HepG2 (cell line): ENCODE measurements around the gene ZPR1. TPM values are rescaled to one million over a fixed set of nuclear protein-coding genes. Genes with fewer than 3 reads are reported as not detected.

Experiments
- ATAC-seq: fragments of 200-7000 bp; cut with Tn5 transposase; 3 replicates; pipeline ENCODE4 v1.9.1; 2020; ENCODE audit warnings: mild to moderate bottlenecking, moderate library complexity
- BruUV-seq: library from RNA; stranded (reverse); fragments of 400-500 nt; replicated peaks from 2 replicates; lab custom pipeline; 2021; lab: Mats Ljungman, UMichigan
- CTCF ChIA-PET: fragments of 300-600 bp; formaldehyde crosslinking; extraction: SDS; loops from one replicate; lab custom pipeline; 2021; ENCODE audit warnings: low total read pairs, inconsistent platforms, low intra/inter-chr PET ratio; lab: Yijun Ruan, JAX
- POLR2A ChIA-PET: fragments of 350-600 bp; sonication (Branson Sonifier 250); formaldehyde crosslinking; loops from one replicate; lab custom pipeline; 2020; ENCODE audit warnings: antibody characterized with exemption, inconsistent platforms; lab: Yijun Ruan, JAX
- DNase-seq: peaks from one replicate; pipeline ENCODE4 v3.0.0-alpha.2; 2015; ENCODE audit warnings: low spot score
- FAIRE-seq: peaks from 3 replicates; lab custom pipeline; 2011; peaks lifted over from hg19 to GRCh38; lab: Jason Lieb, UNC
- H2AFZ ChIP-seq: one replicate; pipeline ENCODE4 v1.6.1; 2011; ENCODE audit warnings: low read length, inconsistent platforms
- H3K27ac ChIP-seq: fragments of 300-600 bp; 3 replicates; pipeline ENCODE4 v1.8.0; 2011; ENCODE audit warnings: mixed run types, mild to moderate bottlenecking, mixed read lengths, low read length, inconsistent platforms; ENCODE audit not compliant: insufficient read depth; ENCODE audit errors: extremely low read length
- H3K27me3 ChIP-seq, 2 experiments: fragments of 200-600 bp in 1 of 2; 2 replicates in 1 of 2; 3 replicates in 1 of 2; pipeline versions ENCODE4 v1.6.0 to v1.8.0; 2011; ENCODE audit warnings: low read length in 2 of 2, mild to moderate bottlenecking in 2 of 2, moderate library complexity in 2 of 2, inconsistent platforms in 1 of 2; ENCODE audit not compliant: insufficient read depth in 2 of 2, control insufficient read depth in 1 of 2
- H3K36me3 ChIP-seq, 2 experiments: fragments of 200-600 bp in 1 of 2; replicated peaks in 1 of 2; 2 replicates in 1 of 2; 3 replicates in 1 of 2; pipeline versions ENCODE4 v1.5.1 to v1.8.0; 2011; ENCODE audit warnings: low read length in 2 of 2, inconsistent platforms in 1 of 2; ENCODE audit not compliant: insufficient read depth in 2 of 2, control insufficient read depth in 1 of 2
- H3K4me1 ChIP-seq: 2 replicates; pipeline ENCODE4 v1.5.1; 2012; ENCODE audit warnings: low read length, inconsistent platforms; ENCODE audit not compliant: insufficient read depth
- H3K4me2 ChIP-seq: 2 replicates; pipeline ENCODE4 v1.6.0; 2011; ENCODE audit warnings: low read depth, low read length, inconsistent platforms
- H3K4me3 ChIP-seq, 3 experiments: fragments of 200-600 bp in 1 of 3; sonication (generic), shearing (Covaris generic) in 1 of 3; replicated peaks in 1 of 3; 2 replicates each; pipeline ENCODE4 v1.5.1; 2011 to 2016; ENCODE audit warnings: low read length in 3 of 3, inconsistent platforms in 2 of 3, low read depth in 2 of 3, mild to moderate bottlenecking in 2 of 3, control low read depth in 1 of 3, mixed read lengths in 1 of 3; ENCODE audit not compliant: insufficient read depth in 1 of 3
- H3K79me2 ChIP-seq: one replicate; pipeline ENCODE4 v1.6.1; 2011; ENCODE audit warnings: low read length, inconsistent platforms; ENCODE audit not compliant: insufficient read depth
- H3K9ac ChIP-seq: 2 replicates; pipeline ENCODE4 v1.6.0; 2011; ENCODE audit warnings: mild to moderate bottlenecking, low read depth, low read length, inconsistent platforms; ENCODE audit not compliant: insufficient read depth
- H3K9me3 ChIP-seq: 2 replicates; pipeline ENCODE4 v1.5.1; 2012; ENCODE audit warnings: mild to moderate bottlenecking, low read length
- H4K20me1 ChIP-seq: 2 replicates; pipeline ENCODE4 v1.6.0; 2011; ENCODE audit warnings: inconsistent platforms, mild to moderate bottlenecking, low read length, moderate library complexity; ENCODE audit not compliant: insufficient read depth
- CBX1 ChIP-seq: IDR thresholded peaks from one replicate; pipeline ENCODE4 v1.6.1; 2016; ENCODE audit warnings: antibody characterized with exemption, low read depth
- DMAP1 ChIP-seq: IDR thresholded peaks from 2 replicates; pipeline ENCODE4 v1.6.1; 2016
- ETV5 ChIP-seq: IDR thresholded peaks from 2 replicates; pipeline ENCODE4 v1.6.1; 2018; ENCODE audit warnings: missing biosample characterization, missing genetic modification reagents, inconsistent platforms, borderline replicate concordance
- GFI1 ChIP-seq: sonication (generic); formaldehyde crosslinking; IDR thresholded peaks from 2 replicates; pipeline ENCODE4 v1.5.0; 2020; ENCODE audit warnings: missing genetic modification reagents, mild to moderate bottlenecking, borderline replicate concordance
- HNF4A ChIP-seq: sonication (generic); formaldehyde crosslinking; IDR thresholded peaks from 2 replicates; pipeline ENCODE4 v1.4.0; 2020; ENCODE audit warnings: missing genetic modification reagents
- KLF11 ChIP-seq: IDR thresholded peaks from 2 replicates; pipeline ENCODE4 v1.6.1; 2016; ENCODE audit warnings: missing compliant biosample characterization
- PHB2 ChIP-seq: fragments of 450-650 bp; IDR thresholded peaks from 2 replicates; pipeline ENCODE4 v1.6.1; 2018; ENCODE audit not compliant: partially characterized antibody
- PITX1 ChIP-seq: sonication (generic); formaldehyde crosslinking; IDR thresholded peaks from 2 replicates; pipeline ENCODE4 v1.5.1; 2020; ENCODE audit warnings: mild to moderate bottlenecking, missing genetic modification reagents
- RARA ChIP-seq: IDR thresholded peaks from 2 replicates; pipeline ENCODE4 v1.6.1; 2016; ENCODE audit warnings: missing genetic modification reagents, missing compliant biosample characterization
- SAFB2 ChIP-seq: sonication (generic); formaldehyde crosslinking; IDR thresholded peaks from 2 replicates; pipeline ENCODE4 v1.5.1; 2020; ENCODE audit warnings: missing genetic modification reagents, low read depth, mild to moderate bottlenecking, borderline replicate concordance
- SRSF1 ChIP-seq: fragments of 200-400 bp; formaldehyde crosslinking; optimal IDR thresholded peaks from 2 replicates; pipeline ENCODE3; 2017; ENCODE audit warnings: mild to moderate bottlenecking, low read depth, low read length, moderate library complexity
- TBP ChIP-seq: sonication (generic); formaldehyde crosslinking; IDR thresholded peaks from 2 replicates; pipeline ENCODE4 v1.5.0; 2020; ENCODE audit warnings: missing genetic modification reagents
- TCF7 ChIP-seq: sonication (generic); IDR thresholded peaks from 2 replicates; pipeline ENCODE4 v1.6.1; 2016; ENCODE audit warnings: antibody characterized with exemption, low read depth
- ZFX ChIP-seq: sonication (generic); formaldehyde crosslinking; IDR thresholded peaks from 2 replicates; pipeline ENCODE4 v1.4.0; 2020; ENCODE audit warnings: mild to moderate bottlenecking, low read depth, missing genetic modification reagents, moderate library complexity
- ZNF121 ChIP-seq: sonication (generic); formaldehyde crosslinking; IDR thresholded peaks from 2 replicates; pipeline ENCODE4 v1.5.0; 2020; ENCODE audit warnings: mild to moderate bottlenecking, missing genetic modification reagents
- ZNF775 ChIP-seq: sonication (generic); formaldehyde crosslinking; IDR thresholded peaks from 2 replicates; pipeline ENCODE4 v1.4.0; 2020; ENCODE audit warnings: missing genetic modification reagents, mild to moderate bottlenecking, moderate library complexity, borderline replicate concordance
- ZNF878 ChIP-seq: sonication (generic); formaldehyde crosslinking; IDR thresholded peaks from 2 replicates; pipeline ENCODE4 v1.8.1; 2023; ENCODE audit warnings: mild to moderate bottlenecking, missing genetic modification reagents, moderate library complexity
- ZSCAN21 ChIP-seq: sonication (generic); formaldehyde crosslinking; IDR thresholded peaks from 2 replicates; pipeline ENCODE4 v1.8.0; 2022; ENCODE audit warnings: mild to moderate bottlenecking, missing genetic modification reagents, moderate library complexity, borderline replicate concordance
- WGBS: methylation state at CpG from one replicate; pipeline ENCODE4 v1.1.6; 2017; ENCODE audit warnings: low lambda C conversion rate; 5-methylcytosine and 5-hydroxymethylcytosine counted together
- in situ Hi-C: cut with HindIII; loops from 2 replicates; pipeline ENCODE4 v1.10.0; 2017; ENCODE audit warnings: low pct_unique_long_range_greater_than_20kb; ENCODE audit not compliant: extremely low pct_ligation_motif_present
- intact Hi-C: fragments of 100-400 bp; cut with micrococcal nuclease; formaldehyde crosslinking; loops from one replicate; pipeline ENCODE4 v1.10.0; 2022; ENCODE audit not compliant: unreplicated experiment
- polyA plus RNA-seq, 8 experiments: library from polyadenylated mRNA; depleted of rRNA in 3 of 8; stranded (reverse) in 7 of 8; unstranded in 1 of 8; fragments of >200 nt; fragmentation: Illumina TruSeq in 4 of 8; extraction: Trizol in 4 of 8; gene quantifications; 2 replicates each; pipeline versions ENCODE4 v1.2.1 to v1.2.3, GENCODE V29; 2011 to 2016; ENCODE audit warnings: low read depth in 4 of 8, missing spikeins in 1 of 8, mixed read lengths in 1 of 8; ENCODE audit not compliant: insufficient read depth in 1 of 8
- total RNA-seq, 5 experiments: library from RNA; depleted of rRNA; stranded (reverse); fragments of >200 nt; fragmentation: Illumina TruSeq; extraction: Trizol; gene quantifications; 2 replicates each; pipeline ENCODE4 v1.2.3, GENCODE V29; 2016; ENCODE audit warnings: low read depth in 1 of 5
- TF ChIP-seq, protein P1 (sequence below): sonication (generic); formaldehyde crosslinking; IDR thresholded peaks from 2 replicates; pipeline ENCODE4 v1.9.0; 2022; ENCODE audit warnings: missing genetic modification reagents, mild to moderate bottlenecking, borderline replicate concordance
- TF ChIP-seq, protein P2 (sequence below): sonication (generic); formaldehyde crosslinking; IDR thresholded peaks from 2 replicates; pipeline ENCODE4 v1.5.1; 2020; ENCODE audit warnings: mild to moderate bottlenecking, missing genetic modification reagents, moderate library complexity

ZPR1 gene
- total and polyA plus RNA-seq, 2 of the 13 experiments (the other 11 are each of a cell fraction or from before 2014, with no cell fraction given): 40.0 to 79.3 TPM

DNA sequence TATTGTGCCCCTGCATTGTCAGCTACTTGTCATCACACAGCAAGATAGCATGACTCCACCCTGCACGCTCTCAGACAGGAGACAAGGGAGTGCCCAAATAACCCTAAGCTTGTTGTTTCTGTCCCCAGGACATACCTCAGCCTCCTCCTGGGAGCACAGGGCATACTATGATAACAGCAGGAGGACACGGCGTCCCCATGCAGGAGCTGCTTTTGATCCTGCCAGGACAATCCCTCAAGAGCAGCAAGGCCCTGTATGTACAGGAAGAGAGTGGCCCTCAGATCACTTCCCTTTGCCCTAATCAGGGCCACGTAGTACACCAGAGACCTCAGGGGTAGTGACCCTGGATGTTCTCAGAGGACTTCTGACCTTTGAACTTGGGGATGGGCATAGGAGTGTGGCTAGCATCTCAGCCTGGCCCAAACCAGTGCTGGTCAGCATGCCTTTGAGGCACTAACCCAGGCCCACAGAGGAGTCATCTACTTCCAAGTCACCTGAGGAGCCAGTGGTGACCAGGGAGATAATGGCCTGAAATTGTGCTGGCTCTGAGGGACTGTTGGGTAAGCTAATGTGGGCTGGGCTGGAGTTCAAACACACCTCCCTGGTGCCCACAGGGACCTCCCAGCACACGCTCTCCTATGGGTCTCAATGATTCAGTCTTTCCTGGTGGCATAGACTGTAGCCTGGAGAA, 26.1 kb upstream of the ZPR1 start:
- peak overlapping the region; percentile 70 for H3K27ac ChIP-seq
- H3K4me2 ChIP-seq: peak overlapping the region; percentile 55
- intact Hi-C loops: no loop called here
- ATAC-seq (peak; percentile 77), DNase-seq (peak; percentile 50), FAIRE-seq (peak; percentile 60)
- H3K36me3 ChIP-seq: no peaks in the 10 kb centered on the region
- H3K27me3 ChIP-seq: no peaks in the 10 kb centered on the region
- H4K20me1 ChIP-seq: no peaks in the 10 kb centered on the region
- H2AFZ ChIP-seq: no peak overlapping the region
- no peak overlapping the region; the same call in 1 of the 2 replicates for H3K9ac ChIP-seq
- H3K79me2 ChIP-seq: no peaks in the 10 kb centered on the region
- CTCF ChIA-PET: no interaction called here
- peaks cover 83% of the 10 kb centered on the region for H3K4me1 ChIP-seq
- H3K9me3 ChIP-seq: no peaks in the 10 kb centered on the region
- WGBS: 33% methylated on average over 3 of the region's 5 CpGs
- POLR2A ChIA-PET: interaction anchor here (2.6 to 4.5 kb wide), 4 partner anchors 12 to 23 kb away, joined by 35 to 105 read pairs (median 45); partner anchors contain the start of genes APOA1, APOA4, APOA5 and APOC3
- no peak overlapping the region; a peak in 1 of 6 replicates for H3K4me3 ChIP-seq
- in situ Hi-C loops: no loop called here
- BruUV-seq: no TSS peak
- no peak for TF ChIP-seq CBX1
- no peak for TF ChIP-seq SAFB2 (CRISPR knock-in tag)
- no peak for TF ChIP-seq ZNF775
- TF ChIP-seq ZFX: peak; percentile 36; the same call in 1 of the 2 replicates
- 0 out of 2 replicates have a peak, but pooled peaks have one; percentile 21 for TF ChIP-seq ZSCAN21 (CRISPR knock-in tag)
- peak; percentile 91 for TF ChIP-seq HNF4A (CRISPR knock-in tag)
- TF ChIP-seq TBP (CRISPR knock-in tag): no peak
- TF ChIP-seq ZNF121: no peak
- 0 out of 2 replicates have a peak, but pooled peaks have one; percentile 31 for TF ChIP-seq DMAP1 (CRISPR knock-in tag)
- TF ChIP-seq, protein P1, sequence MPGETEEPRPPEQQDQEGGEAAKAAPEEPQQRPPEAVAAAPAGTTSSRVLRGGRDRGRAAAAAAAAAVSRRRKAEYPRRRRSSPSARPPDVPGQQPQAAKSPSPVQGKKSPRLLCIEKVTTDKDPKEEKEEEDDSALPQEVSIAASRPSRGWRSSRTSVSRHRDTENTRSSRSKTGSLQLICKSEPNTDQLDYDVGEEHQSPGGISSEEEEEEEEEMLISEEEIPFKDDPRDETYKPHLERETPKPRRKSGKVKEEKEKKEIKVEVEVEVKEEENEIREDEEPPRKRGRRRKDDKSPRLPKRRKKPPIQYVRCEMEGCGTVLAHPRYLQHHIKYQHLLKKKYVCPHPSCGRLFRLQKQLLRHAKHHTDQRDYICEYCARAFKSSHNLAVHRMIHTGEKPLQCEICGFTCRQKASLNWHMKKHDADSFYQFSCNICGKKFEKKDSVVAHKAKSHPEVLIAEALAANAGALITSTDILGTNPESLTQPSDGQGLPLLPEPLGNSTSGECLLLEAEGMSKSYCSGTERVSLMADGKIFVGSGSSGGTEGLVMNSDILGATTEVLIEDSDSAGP: peak; percentile 33; the same call in 1 of the 2 replicates
- peak; percentile 32; the same call in 1 of the 2 replicates for TF ChIP-seq GFI1
- 0 out of 2 replicates have a peak, but pooled peaks have one; percentile 12 for TF ChIP-seq ZNF878 (CRISPR knock-in tag)
- TF ChIP-seq RARA (CRISPR knock-in tag): peak; percentile 78
- TF ChIP-seq, protein P2, sequence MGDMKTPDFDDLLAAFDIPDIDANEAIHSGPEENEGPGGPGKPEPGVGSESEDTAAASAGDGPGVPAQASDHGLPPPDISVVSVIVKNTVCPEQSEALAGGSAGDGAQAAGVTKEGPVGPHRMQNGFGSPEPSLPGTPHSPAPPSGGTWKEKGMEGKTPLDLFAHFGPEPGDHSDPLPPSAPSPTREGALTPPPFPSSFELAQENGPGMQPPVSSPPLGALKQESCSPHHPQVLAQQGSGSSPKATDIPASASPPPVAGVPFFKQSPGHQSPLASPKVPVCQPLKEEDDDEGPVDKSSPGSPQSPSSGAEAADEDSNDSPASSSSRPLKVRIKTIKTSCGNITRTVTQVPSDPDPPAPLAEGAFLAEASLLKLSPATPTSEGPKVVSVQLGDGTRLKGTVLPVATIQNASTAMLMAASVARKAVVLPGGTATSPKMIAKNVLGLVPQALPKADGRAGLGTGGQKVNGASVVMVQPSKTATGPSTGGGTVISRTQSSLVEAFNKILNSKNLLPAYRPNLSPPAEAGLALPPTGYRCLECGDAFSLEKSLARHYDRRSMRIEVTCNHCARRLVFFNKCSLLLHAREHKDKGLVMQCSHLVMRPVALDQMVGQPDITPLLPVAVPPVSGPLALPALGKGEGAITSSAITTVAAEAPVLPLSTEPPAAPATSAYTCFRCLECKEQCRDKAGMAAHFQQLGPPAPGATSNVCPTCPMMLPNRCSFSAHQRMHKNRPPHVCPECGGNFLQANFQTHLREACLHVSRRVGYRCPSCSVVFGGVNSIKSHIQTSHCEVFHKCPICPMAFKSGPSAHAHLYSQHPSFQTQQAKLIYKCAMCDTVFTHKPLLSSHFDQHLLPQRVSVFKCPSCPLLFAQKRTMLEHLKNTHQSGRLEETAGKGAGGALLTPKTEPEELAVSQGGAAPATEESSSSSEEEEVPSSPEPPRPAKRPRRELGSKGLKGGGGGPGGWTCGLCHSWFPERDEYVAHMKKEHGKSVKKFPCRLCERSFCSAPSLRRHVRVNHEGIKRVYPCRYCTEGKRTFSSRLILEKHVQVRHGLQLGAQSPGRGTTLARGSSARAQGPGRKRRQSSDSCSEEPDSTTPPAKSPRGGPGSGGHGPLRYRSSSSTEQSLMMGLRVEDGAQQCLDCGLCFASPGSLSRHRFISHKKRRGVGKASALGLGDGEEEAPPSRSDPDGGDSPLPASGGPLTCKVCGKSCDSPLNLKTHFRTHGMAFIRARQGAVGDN (CRISPR knock-in tag): peak; percentile 78
- peak; percentile 63; the same call in 1 of the 2 replicates for TF ChIP-seq ETV5 (CRISPR knock-in tag)
- TF ChIP-seq SRSF1: no peak
- 0 out of 2 replicates have a peak, but pooled peaks have one; percentile 28 for TF ChIP-seq TCF7
- TF ChIP-seq KLF11 (CRISPR knock-in tag): 0 out of 2 replicates have a peak, but pooled peaks have one; percentile 33
- no peak for TF ChIP-seq PHB2
- TF ChIP-seq PITX1 (CRISPR knock-in tag): peak; percentile 56; the same call in 1 of the 2 replicates
